GM12878 (cell line): ENCODE results near the gene BCL2L13.

Source experiments
- CTCF ChIP-seq, 3 experiments: IDR thresholded peaks in 2 of 3; conservative IDR thresholded peaks in 1 of 3; 2 replicates each; pipeline ENCODE4 v1.5.1; 2011; ENCODE audit warnings: low read depth in 3 of 3, low read length in 3 of 3, mild to moderate bottlenecking in 3 of 3, control low read depth in 2 of 3, moderate library complexity in 2 of 3, inconsistent platforms in 1 of 3, mixed read lengths in 1 of 3; ENCODE audit not compliant: control insufficient read depth in 2 of 3, insufficient read depth in 1 of 3; ENCODE audit errors: extremely low read depth in 1 of 3
- E4F1 ChIP-seq: fragments of 450-650 bp; IDR thresholded peaks from 2 replicates; pipeline ENCODE4 v1.6.1; 2018; ENCODE audit warnings: borderline replicate concordance, mild to moderate bottlenecking; ENCODE audit not compliant: partially characterized antibody
- MEF2A ChIP-seq: IDR thresholded peaks from 2 replicates; pipeline ENCODE4 v1.6.1; 2011; ENCODE audit warnings: low read depth, mild to moderate bottlenecking, low read length, moderate library complexity; ENCODE audit not compliant: insufficient read depth
- MYC ChIP-seq: IDR thresholded peaks from 2 replicates; pipeline ENCODE4 v1.6.1; 2011; ENCODE audit warnings: mild to moderate bottlenecking, low read length, moderate library complexity, inconsistent platforms; ENCODE audit not compliant: insufficient read depth, insufficient replicate concordance, insufficient read length, severe bottlenecking
- NR2C2 ChIP-seq: IDR thresholded peaks from 2 replicates; pipeline ENCODE4 v1.6.1; 2011; ENCODE audit warnings: borderline replicate concordance, low read depth; ENCODE audit not compliant: control insufficient read depth, insufficient read length
- USF2 ChIP-seq: IDR thresholded peaks from 2 replicates; pipeline ENCODE4 v1.6.1; 2011; ENCODE audit warnings: low read depth, low read length, improper control_type of control experiment, borderline replicate concordance
- YY1 ChIP-seq: IDR thresholded peaks from 2 replicates; pipeline ENCODE4 v1.6.1; 2011; ENCODE audit warnings: low read depth, mild to moderate bottlenecking, low read length
- TF ChIP-seq, protein P1 (sequence below): IDR thresholded peaks from 2 replicates; pipeline ENCODE4 v1.6.1; 2011; ENCODE audit warnings: low read depth, mild to moderate bottlenecking, low read length, moderate library complexity, borderline replicate concordance; ENCODE audit errors: extremely low read depth

GRCh38 chr22:17678817-17679385 lies 40.3 kb downstream of the BCL2L13 start:
- no peak for TF ChIP-seq CTCF (IDR thresholded peaks at IDR 0.05 in 2 of 3, conservative IDR thresholded peaks at IDR 0.05 in 1 of 3; ENCODE audit: control insufficient read depth in 2 of 3, extremely low read depth in 1 of 3, insufficient read depth in 1 of 3, low read depth in 3 of 3, low read length in 3 of 3)
- TF ChIP-seq USF2, result no peak
- no peak for TF ChIP-seq E4F1
- no peak for TF ChIP-seq MEF2A
- TF ChIP-seq, protein P1, sequence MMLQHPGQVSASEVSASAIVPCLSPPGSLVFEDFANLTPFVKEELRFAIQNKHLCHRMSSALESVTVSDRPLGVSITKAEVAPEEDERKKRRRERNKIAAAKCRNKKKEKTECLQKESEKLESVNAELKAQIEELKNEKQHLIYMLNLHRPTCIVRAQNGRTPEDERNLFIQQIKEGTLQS, result no peak
- no peak for TF ChIP-seq NR2C2
- no peak for TF ChIP-seq MYC
- TF ChIP-seq YY1, result no peak
